Endothelial cell of umbilical vein (primary cell): ENCODE data around the gene FANK1. TPM values are rescaled to one million over a fixed set of nuclear protein-coding genes. Genes with fewer than 3 reads are reported as not detected.
A peak's percentile ranks its signal among the peaks of the same experiment; 100 is the strongest.

Source experiments
- BruUV-seq: library from RNA; stranded (reverse); fragments of 400-500 nt; replicated peaks from 2 replicates; lab custom pipeline; 2021; lab: Mats Ljungman, UMichigan
- CTCF ChIA-PET: fragments of 300-600, 350-600 bp; sonication (Branson Sonifier 250); formaldehyde crosslinking; loops from one replicate; lab custom pipeline; 2021; ENCODE audit warnings: antibody characterized with exemption, inconsistent platforms; lab: Charles Lee
- POLR2A ChIA-PET: fragments of 300-600, 350-600 bp; sonication (Branson Sonifier 250); formaldehyde crosslinking; loops from one replicate; lab custom pipeline; 2021; ENCODE audit warnings: antibody characterized with exemption, inconsistent platforms; lab: Charles Lee
- DNase-seq: peaks from one replicate; pipeline ENCODE4 v3.0.0-alpha.2; 2011; ENCODE audit warnings: low read depth, low spot score
- FAIRE-seq: peaks from 2 replicates; lab custom pipeline; 2011; peaks lifted over from hg19 to GRCh38; lab: Jason Lieb, UNC
- H2AFZ ChIP-seq: 2 replicates; pipeline ENCODE4 v1.6.0; 2012; ENCODE audit warnings: low read depth, low read length, control low read depth, inconsistent platforms
- H3K27ac ChIP-seq: 2 replicates; pipeline ENCODE4 v1.5.1; 2011; ENCODE audit warnings: low read depth, mild to moderate bottlenecking, control low read depth, low read length, moderate library complexity; ENCODE audit not compliant: insufficient read depth
- H3K27me3 ChIP-seq, 2 experiments: 2 replicates each; pipeline versions ENCODE4 v1.6.0 to v1.6.1; 2011; ENCODE audit warnings: low read length in 2 of 2, mixed read lengths in 1 of 2; ENCODE audit not compliant: control insufficient read depth in 2 of 2, insufficient read depth in 2 of 2
- H3K36me3 ChIP-seq, 2 experiments: 2 replicates in 1 of 2; 3 replicates in 1 of 2; pipeline ENCODE4 v1.5.1; 2011; ENCODE audit warnings: low read length in 2 of 2, mild to moderate bottlenecking in 1 of 2, moderate library complexity in 1 of 2; ENCODE audit not compliant: control insufficient read depth in 2 of 2, insufficient read depth in 2 of 2; ENCODE audit errors: extremely low read depth in 1 of 2
- H3K4me1 ChIP-seq: 3 replicates; pipeline ENCODE4 v1.5.1; 2011; ENCODE audit warnings: mild to moderate bottlenecking, low read length; ENCODE audit not compliant: control insufficient read depth, insufficient read depth; ENCODE audit errors: extremely low read depth
- H3K4me2 ChIP-seq: 2 replicates; pipeline ENCODE4 v1.6.1; 2011; ENCODE audit warnings: low read length, control low read depth, mixed read lengths; ENCODE audit not compliant: insufficient read depth
- H3K4me3 ChIP-seq, 3 experiments: fragments of 200-600 bp in 1 of 3; sonication (generic), shearing (Covaris generic) in 1 of 3; replicated peaks in 1 of 3; 2 replicates each; pipeline ENCODE4 v1.5.1; 2011 to 2016; ENCODE audit warnings: control low read depth in 3 of 3, low read length in 3 of 3, mild to moderate bottlenecking in 2 of 3, inconsistent platforms in 1 of 3, low read depth in 1 of 3, moderate library complexity in 1 of 3; ENCODE audit not compliant: insufficient read depth in 1 of 3
- H3K79me2 ChIP-seq: 2 replicates; pipeline ENCODE4 v1.6.0; 2012; ENCODE audit warnings: low read length, inconsistent platforms; ENCODE audit not compliant: control insufficient read depth, insufficient read depth
- H3K9ac ChIP-seq: replicated peaks from 2 replicates; pipeline ENCODE3; 2011; ENCODE audit warnings: low read length, control low read depth; ENCODE audit not compliant: insufficient read depth; ENCODE audit errors: extremely low read depth
- H3K9me1 ChIP-seq: replicated peaks from 3 replicates; pipeline ENCODE4 v1.6.0; 2011; ENCODE audit warnings: mild to moderate bottlenecking, low read length; ENCODE audit not compliant: control insufficient read depth, insufficient read depth; ENCODE audit errors: extremely low read depth
- H3K9me3 ChIP-seq: replicated peaks from 2 replicates; pipeline ENCODE4 v1.5.1; 2012; ENCODE audit warnings: low read length, inconsistent platforms; ENCODE audit not compliant: control insufficient read depth, insufficient read depth
- H4K20me1 ChIP-seq: replicated peaks from 2 replicates; pipeline ENCODE3; 2011; ENCODE audit warnings: mild to moderate bottlenecking, low read length; ENCODE audit not compliant: control insufficient read depth, insufficient read depth; ENCODE audit errors: extremely low read depth
- EZH2 ChIP-seq: IDR thresholded peaks from 2 replicates; pipeline ENCODE4 v1.6.1; 2012; ENCODE audit warnings: borderline replicate concordance, low read depth, mild to moderate bottlenecking, moderate library complexity, low read length, inconsistent platforms; ENCODE audit not compliant: severe bottlenecking
- FOS ChIP-seq: IDR thresholded peaks from 2 replicates; pipeline ENCODE4 v1.6.1; 2011; ENCODE audit warnings: mild to moderate bottlenecking, low read length, moderate library complexity, borderline replicate concordance; ENCODE audit not compliant: insufficient read depth
- GATA2 ChIP-seq: IDR thresholded peaks from 2 replicates; pipeline ENCODE4 v1.7.0; 2011; ENCODE audit warnings: low read depth, mild to moderate bottlenecking, moderate library complexity, mixed read lengths, low read length; ENCODE audit not compliant: insufficient read length, insufficient read depth
- JUN ChIP-seq: IDR thresholded peaks from 2 replicates; pipeline ENCODE4 v1.6.1; 2011; ENCODE audit warnings: borderline replicate concordance, low read depth; ENCODE audit not compliant: insufficient read length, insufficient read depth
- POLR2A ChIP-seq: IDR thresholded peaks from 2 replicates; pipeline ENCODE4 v1.6.1; 2012; ENCODE audit warnings: low read depth, mild to moderate bottlenecking, control low read depth, low read length
- POLR2AphosphoS5 ChIP-seq: IDR thresholded peaks from 2 replicates; pipeline ENCODE4 v1.6.1; 2012; ENCODE audit warnings: low read depth, mild to moderate bottlenecking, control low read depth, low read length, moderate library complexity; ENCODE audit not compliant: insufficient read depth
- dilution Hi-C: fragments of 300-500 bp; cut with MboI; formaldehyde crosslinking; loops from one replicate; pipeline ENCODE4 v1.15.0; 2019; ENCODE audit warnings: low sequenced_read_pairs; ENCODE audit not compliant: extremely low pct_ligation_motif_present
- intact Hi-C: fragments of 100-400 bp; cut with micrococcal nuclease; formaldehyde crosslinking; loops from one replicate; pipeline ENCODE4 v1.10.0; 2022
- polyA plus RNA-seq, 4 experiments: library from polyadenylated mRNA; depleted of rRNA in 3 of 4; stranded (reverse) in 3 of 4; unstranded in 1 of 4; fragments of >200 nt; gene quantifications; 2 replicates each; pipeline versions ENCODE4 v1.2.1 to v1.2.3, GENCODE V29; 2011 to 2012; ENCODE audit warnings: missing spikeins in 1 of 4
- total RNA-seq: library from RNA; stranded (reverse); gene quantifications from 2 replicates; pipeline ENCODE4 v1.2.3, GENCODE V29; 2021
- TF ChIP-seq, protein P1 (sequence below): IDR thresholded peaks from 2 replicates; pipeline ENCODE4 v1.6.1; 2011; ENCODE audit not compliant: insufficient read depth, insufficient read length
- TF ChIP-seq, protein P2 (sequence below), 2 donors: IDR thresholded peaks; 1 replicate in 1 of 2; 2 replicates in 1 of 2; pipeline ENCODE4 v1.5.1; 2011; ENCODE audit warnings: low read length in 2 of 2, mild to moderate bottlenecking in 2 of 2, moderate library complexity in 2 of 2, control low read depth in 1 of 2, inconsistent platforms in 1 of 2, low read depth in 1 of 2; ENCODE audit not compliant: insufficient read depth in 1 of 2; ENCODE audit errors: extremely low read depth in 1 of 2

FANK1 gene
- total and polyA plus RNA-seq, 2 donors (not counting 3 experiments of a cell fraction or from before 2014, with no cell fraction given) = 1.6 to 1.9 TPM

DNA sequence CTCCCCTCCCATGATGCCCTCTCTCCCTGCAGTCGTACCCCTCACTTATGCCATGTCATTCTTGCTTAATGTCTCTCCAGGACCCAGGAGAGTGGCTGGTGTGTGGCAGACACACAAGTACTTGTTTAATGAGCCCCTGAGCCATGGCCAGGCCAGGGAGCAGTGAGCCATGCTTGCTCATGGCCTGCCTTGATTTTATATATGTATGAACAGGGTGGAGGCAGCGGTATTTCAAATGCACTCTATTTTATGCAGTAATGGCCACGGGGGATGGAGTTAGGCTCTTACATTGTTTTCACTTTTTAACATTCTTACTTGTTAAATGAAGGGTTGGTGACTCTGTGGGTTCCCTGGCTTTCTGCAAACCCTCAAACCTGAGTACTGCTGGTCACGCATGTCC, 144.8 kb downstream of the FANK1 start:
- no peak overlapping the region for H2AFZ ChIP-seq
- no TSS peak for BruUV-seq
- no peak overlapping the region for H3K4me2 ChIP-seq
- H4K20me1 ChIP-seq = no peaks in the 10 kb centered on the region
- intact Hi-C loops (loop anchor here (1.0 to 10.0 kb wide), 4 partner anchors 19 to 146 kb away; partner anchors contain the start of gene FANK1), dilution Hi-C loops (no loop called here)
- FAIRE-seq (no peak), DNase-seq (no peak)
- no peaks in the 10 kb centered on the region for H3K9me3 ChIP-seq
- no peak overlapping the region for H3K4me3 ChIP-seq
- H3K27ac ChIP-seq = peak overlapping the region; percentile 76
- peaks cover 14% of the 10 kb centered on the region for H3K4me1 ChIP-seq
- H3K27me3 ChIP-seq = no peaks in the 10 kb centered on the region
- no peaks in the 10 kb centered on the region for H3K79me2 ChIP-seq
- TF ChIP-seq POLR2AphosphoS5 (no peak), GATA2 (no peak), FOS (no peak), POLR2A (no peak), JUN (no peak), EZH2 (no peak)
- TF ChIP-seq, protein P1, sequence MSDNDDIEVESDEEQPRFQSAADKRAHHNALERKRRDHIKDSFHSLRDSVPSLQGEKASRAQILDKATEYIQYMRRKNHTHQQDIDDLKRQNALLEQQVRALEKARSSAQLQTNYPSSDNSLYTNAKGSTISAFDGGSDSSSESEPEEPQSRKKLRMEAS = no peak
- TF ChIP-seq, protein P2, sequence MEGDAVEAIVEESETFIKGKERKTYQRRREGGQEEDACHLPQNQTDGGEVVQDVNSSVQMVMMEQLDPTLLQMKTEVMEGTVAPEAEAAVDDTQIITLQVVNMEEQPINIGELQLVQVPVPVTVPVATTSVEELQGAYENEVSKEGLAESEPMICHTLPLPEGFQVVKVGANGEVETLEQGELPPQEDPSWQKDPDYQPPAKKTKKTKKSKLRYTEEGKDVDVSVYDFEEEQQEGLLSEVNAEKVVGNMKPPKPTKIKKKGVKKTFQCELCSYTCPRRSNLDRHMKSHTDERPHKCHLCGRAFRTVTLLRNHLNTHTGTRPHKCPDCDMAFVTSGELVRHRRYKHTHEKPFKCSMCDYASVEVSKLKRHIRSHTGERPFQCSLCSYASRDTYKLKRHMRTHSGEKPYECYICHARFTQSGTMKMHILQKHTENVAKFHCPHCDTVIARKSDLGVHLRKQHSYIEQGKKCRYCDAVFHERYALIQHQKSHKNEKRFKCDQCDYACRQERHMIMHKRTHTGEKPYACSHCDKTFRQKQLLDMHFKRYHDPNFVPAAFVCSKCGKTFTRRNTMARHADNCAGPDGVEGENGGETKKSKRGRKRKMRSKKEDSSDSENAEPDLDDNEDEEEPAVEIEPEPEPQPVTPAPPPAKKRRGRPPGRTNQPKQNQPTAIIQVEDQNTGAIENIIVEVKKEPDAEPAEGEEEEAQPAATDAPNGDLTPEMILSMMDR (IDR thresholded peaks at IDR 0.05; ENCODE audit: extremely low read depth in 1 of 2, insufficient read depth in 1 of 2, low read depth in 1 of 2, low read length in 2 of 2) = no peak
- ChIA-PET POLR2A (no interaction called here), CTCF (interaction anchor here (1.3 kb wide), 1 partner anchor 57 kb away, joined by 4 read pairs; no protein-coding TSS in a partner anchor)
- peak overlapping the region; percentile 40 for H3K9ac ChIP-seq
- no peaks in the 10 kb centered on the region for H3K9me1 ChIP-seq
- H3K36me3 ChIP-seq = no peaks in the 10 kb centered on the region
